Trophoblast cell (in vitro differentiated cells and primary cell): ENCODE results near the gene ARRDC3.

Source experiments
- DNase-seq, 2 donors: peaks; one replicate each; pipeline ENCODE4 v3.0.0-alpha.2; 2016
- H2AFZ ChIP-seq: 2 replicates; pipeline ENCODE4 v1.6.1; 2013; ENCODE audit warnings: low read length, moderate library complexity, mild to moderate bottlenecking; ENCODE audit not compliant: insufficient read depth, poor library complexity
- H2AK5ac ChIP-seq: 2 replicates; pipeline ENCODE4 v1.6.1; 2013; ENCODE audit warnings: mild to moderate bottlenecking, low read length
- H2BK120ac ChIP-seq: 2 replicates; pipeline ENCODE4 v1.6.1; 2013; ENCODE audit warnings: low read length, mild to moderate bottlenecking, moderate library complexity; ENCODE audit not compliant: insufficient read depth, poor library complexity
- H2BK12ac ChIP-seq: 2 replicates; pipeline ENCODE4 v1.6.1; 2013; ENCODE audit warnings: mild to moderate bottlenecking, low read length, moderate library complexity
- H2BK5ac ChIP-seq: 2 replicates; pipeline ENCODE4 v1.6.1; 2013; ENCODE audit warnings: low read length, low read depth, moderate library complexity, mild to moderate bottlenecking; ENCODE audit not compliant: poor library complexity
- H3K14ac ChIP-seq: 2 replicates; pipeline ENCODE4 v1.6.1; 2013; ENCODE audit warnings: mild to moderate bottlenecking, low read length
- H3K18ac ChIP-seq: 2 replicates; pipeline ENCODE4 v1.6.1; 2013; ENCODE audit warnings: mild to moderate bottlenecking, low read length
- H3K23ac ChIP-seq: 2 replicates; pipeline ENCODE4 v1.6.1; 2013; ENCODE audit warnings: low read length
- H3K27ac ChIP-seq: 2 replicates; pipeline ENCODE4 v1.5.1; 2013; ENCODE audit warnings: low read depth, mild to moderate bottlenecking, inconsistent platforms, low read length, moderate library complexity
- H3K27me3 ChIP-seq: 2 replicates; pipeline ENCODE4 v1.6.1; 2013; ENCODE audit warnings: inconsistent platforms, mild to moderate bottlenecking, low read length, moderate library complexity; ENCODE audit not compliant: insufficient read depth
- H3K36me3 ChIP-seq, 2 experiments: 1 replicate in 1 of 2; 2 replicates in 1 of 2; pipeline ENCODE4 v1.6.1; 2013; ENCODE audit warnings: low read length in 2 of 2, mild to moderate bottlenecking in 2 of 2, moderate library complexity in 1 of 2; ENCODE audit not compliant: insufficient read depth in 2 of 2, control insufficient read depth in 1 of 2
- H3K4ac ChIP-seq: 2 replicates; pipeline ENCODE4 v1.6.1; 2013; ENCODE audit warnings: low read depth, mild to moderate bottlenecking, low read length, moderate library complexity
- H3K4me1 ChIP-seq, 2 experiments: 1 replicate in 1 of 2; 2 replicates in 1 of 2; pipeline ENCODE4 v1.6.1; 2013; ENCODE audit warnings: low read length in 2 of 2, mild to moderate bottlenecking in 2 of 2, moderate library complexity in 1 of 2; ENCODE audit not compliant: insufficient read depth in 2 of 2, control insufficient read depth in 1 of 2
- H3K4me2 ChIP-seq: 2 replicates; pipeline ENCODE4 v1.6.1; 2013; ENCODE audit warnings: inconsistent platforms, mild to moderate bottlenecking, low read length, moderate library complexity
- H3K4me3 ChIP-seq: 2 replicates; pipeline ENCODE4 v1.5.1; 2013; ENCODE audit warnings: mild to moderate bottlenecking, low read depth, low read length, inconsistent platforms
- H3K79me1 ChIP-seq: one replicate; pipeline ENCODE4 v1.6.1; 2013; ENCODE audit warnings: low read length
- H3K79me2 ChIP-seq: 2 replicates; pipeline ENCODE4 v1.6.1; 2013; ENCODE audit warnings: low read length, mild to moderate bottlenecking; ENCODE audit not compliant: control insufficient read depth, insufficient read depth, poor library complexity
- H3K9ac ChIP-seq: 2 replicates; pipeline ENCODE4 v1.6.1; 2013; ENCODE audit warnings: mild to moderate bottlenecking, low read length
- H3K9me3 ChIP-seq: 2 replicates; pipeline ENCODE4 v1.6.1; 2013; ENCODE audit warnings: low read depth, mild to moderate bottlenecking, control low read depth, inconsistent platforms, low read length; ENCODE audit not compliant: insufficient read depth
- H4K12ac ChIP-seq: 2 replicates; pipeline ENCODE4 v1.6.1; 2013; ENCODE audit warnings: low read depth, mild to moderate bottlenecking, low read length, moderate library complexity
- H4K8ac ChIP-seq: 2 replicates; pipeline ENCODE4 v1.6.1; 2013; ENCODE audit warnings: low read depth, mild to moderate bottlenecking, low read length, moderate library complexity
- H4K91ac ChIP-seq: one replicate; pipeline ENCODE4 v1.6.1; 2013; ENCODE audit warnings: low read depth, mild to moderate bottlenecking, low read length, moderate library complexity
- WGBS: extraction: QIAGEN DNeasy Blood & Tissue Kit; methylation state at CpG from one replicate; pipeline ENCODE4 v1.1.7; 2013; ENCODE audit warnings: missing lambda C conversion rate; ENCODE audit not compliant: insufficient read length, insufficient coverage; ENCODE audit errors: extremely low coverage; 5-methylcytosine and 5-hydroxymethylcytosine counted together

The ARRDC3 gene

DNA sequence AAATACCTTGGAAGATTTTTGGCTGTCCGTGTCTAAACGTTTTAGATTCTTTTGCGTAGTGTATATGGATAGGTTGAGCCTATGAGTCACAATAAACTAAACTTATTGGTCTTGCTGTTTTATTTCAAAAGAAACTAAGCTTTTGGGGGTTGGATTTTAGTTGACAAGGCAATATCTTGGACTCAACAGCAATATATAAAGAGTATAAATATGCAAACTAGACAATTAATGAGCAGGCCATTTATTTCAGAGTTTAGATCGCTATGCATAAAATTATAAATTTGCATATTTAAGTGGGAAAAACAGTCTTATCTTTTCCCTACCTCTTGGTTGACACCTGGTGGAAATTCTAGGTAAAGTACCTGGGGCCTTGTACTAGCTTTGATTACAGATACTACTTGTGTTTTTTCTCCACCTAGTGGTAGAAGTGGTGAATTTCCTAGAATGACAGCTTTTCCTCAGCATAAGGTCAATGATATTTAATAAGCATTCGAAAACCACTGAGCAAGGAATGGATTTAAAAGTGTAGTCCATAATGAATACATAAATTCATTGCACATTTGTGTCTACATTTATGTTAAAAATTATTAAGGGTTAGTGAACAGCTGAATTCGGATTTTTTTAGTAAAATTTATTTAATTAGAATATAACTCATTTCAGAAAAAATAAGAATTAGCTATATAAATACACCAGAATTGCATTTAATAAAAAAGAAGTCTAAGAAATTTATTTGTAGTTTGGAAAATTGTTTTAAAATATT is 1.7 kb upstream of the ARRDC3 start:
- H3K36me3 ChIP-seq, result no peaks in the 10 kb centered on the region
- no peak overlapping the region for H3K27ac ChIP-seq
- no peak overlapping the region for H2AFZ ChIP-seq
- H3K18ac ChIP-seq, result no peak overlapping the region
- WGBS, result no CpG with 5 or more reads among the region's 6 CpGs
- no peaks in the 10 kb centered on the region for H3K4me1 ChIP-seq
- H3K4ac ChIP-seq, result no peak overlapping the region
- no peak overlapping the region for H4K91ac ChIP-seq
- H2BK12ac ChIP-seq, result no peak overlapping the region
- no peak overlapping the region for H2BK120ac ChIP-seq
- no peak overlapping the region for H2AK5ac ChIP-seq
- H3K79me1 ChIP-seq, result peaks cover 8% of the 10 kb centered on the region
- no peak overlapping the region for H3K23ac ChIP-seq
- no peak overlapping the region for H3K9ac ChIP-seq
- H3K27me3 ChIP-seq, result no peaks in the 10 kb centered on the region
- H3K14ac ChIP-seq, result no peak overlapping the region
- no peak overlapping the region for H2BK5ac ChIP-seq
- peaks cover 5% of the 10 kb centered on the region for H3K79me2 ChIP-seq
- DNase-seq, result peak; percentile 61 to 99
- H4K12ac ChIP-seq, result no peak overlapping the region
- no peak overlapping the region for H3K4me2 ChIP-seq
- H3K4me3 ChIP-seq, result no peak overlapping the region
- no peaks in the 10 kb centered on the region for H3K9me3 ChIP-seq
- H4K8ac ChIP-seq, result no peak overlapping the region

DNA sequence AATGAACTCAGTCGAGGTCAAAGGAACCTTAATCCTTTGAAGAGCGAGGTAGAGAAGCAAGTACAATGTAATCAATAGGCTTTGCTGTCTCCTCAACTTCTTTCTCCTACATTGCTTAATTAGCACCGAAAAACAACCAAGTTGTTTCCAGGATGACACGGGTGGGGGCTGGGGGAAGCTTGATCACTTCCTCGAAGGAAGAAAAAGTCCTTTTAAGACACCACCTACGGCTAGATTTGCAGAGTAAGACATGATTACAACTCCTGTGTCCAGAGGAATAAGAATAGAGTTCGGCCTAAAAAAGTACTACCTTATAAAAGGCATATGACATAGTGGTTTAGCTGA is 811 bp upstream of the ARRDC3 start:
- H4K12ac ChIP-seq, result no peak overlapping the region
- H4K8ac ChIP-seq, result peak overlapping the region; percentile 91

DNA sequence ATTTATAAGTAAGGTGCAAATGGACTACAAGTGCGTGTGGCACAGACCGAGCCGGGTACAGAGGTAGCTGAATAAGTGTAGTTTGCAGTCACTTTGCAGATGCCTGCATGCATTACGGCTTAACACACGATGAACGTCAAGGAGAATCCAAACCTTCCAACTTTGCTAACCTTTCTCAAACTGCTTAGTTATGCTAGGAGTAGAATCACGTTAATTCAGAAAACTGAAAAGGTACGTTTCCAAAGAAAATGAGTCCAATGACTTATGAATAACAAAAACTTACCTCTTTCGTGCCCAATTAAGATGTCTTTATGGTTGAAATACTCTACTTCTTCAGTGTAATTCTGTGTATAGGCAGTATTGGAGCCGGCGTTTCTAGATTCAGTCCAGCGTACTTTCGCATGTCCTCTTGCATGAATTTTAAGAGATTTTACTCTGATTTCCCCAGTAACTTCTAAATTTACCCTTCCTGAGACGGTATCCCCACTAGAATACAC is 539 bp downstream of the ARRDC3 start:
- no peak overlapping the region for H2BK120ac ChIP-seq
- H3K23ac ChIP-seq, result no peak overlapping the region
- H3K79me1 ChIP-seq, result peaks cover 10% of the 10 kb centered on the region
- peaks cover 7% of the 10 kb centered on the region for H3K79me2 ChIP-seq
- H3K4me1 ChIP-seq, result no peaks in the 10 kb centered on the region
- no peak overlapping the region for H4K12ac ChIP-seq
- H2AFZ ChIP-seq, result no peak overlapping the region
- H3K27ac ChIP-seq, result peak overlapping the region; percentile 71
- H3K9me3 ChIP-seq, result no peaks in the 10 kb centered on the region
- no peak overlapping the region for H4K91ac ChIP-seq
- H2AK5ac ChIP-seq, result no peak overlapping the region
- H3K27me3 ChIP-seq, result no peaks in the 10 kb centered on the region
- H2BK12ac ChIP-seq, result no peak overlapping the region
- no peak overlapping the region for H2BK5ac ChIP-seq
- WGBS, result no CpG with 5 or more reads among the region's 14 CpGs
- no peaks in the 10 kb centered on the region for H3K36me3 ChIP-seq
- peak; percentile 18 to 58 for DNase-seq
- no peak overlapping the region for H3K4ac ChIP-seq
- no peak overlapping the region for H3K14ac ChIP-seq
- no peak overlapping the region for H3K18ac ChIP-seq
- H3K9ac ChIP-seq, result peak overlapping the region; percentile 77
- peak overlapping the region; percentile 85 for H3K4me2 ChIP-seq
- no peak overlapping the region for H4K8ac ChIP-seq
- H3K4me3 ChIP-seq, result peak overlapping the region; percentile 67

More for the DNA sequence above, 811 bp upstream of the ARRDC3 start:
- H3K4me3 ChIP-seq, result no peak overlapping the region
- H4K91ac ChIP-seq, result peak overlapping the region; percentile 84
- peak overlapping the region; percentile 91 for H3K27ac ChIP-seq
- peak overlapping the region; percentile 43 for H3K14ac ChIP-seq
- H3K9me3 ChIP-seq, result no peaks in the 10 kb centered on the region
- no peak overlapping the region for H3K18ac ChIP-seq
- no CpG with 5 or more reads among the region's 7 CpGs for WGBS
- H3K4ac ChIP-seq, result no peak overlapping the region
- no peaks in the 10 kb centered on the region for H3K27me3 ChIP-seq
- no peak overlapping the region for H2AK5ac ChIP-seq
- H3K36me3 ChIP-seq, result no peaks in the 10 kb centered on the region
- H2BK12ac ChIP-seq, result no peak overlapping the region
- H3K4me1 ChIP-seq, result no peaks in the 10 kb centered on the region
- peaks cover 7% of the 10 kb centered on the region for H3K79me2 ChIP-seq
- peak overlapping the region; percentile 98 for H3K4me2 ChIP-seq
- DNase-seq, result no peak
- peaks cover 10% of the 10 kb centered on the region for H3K79me1 ChIP-seq
- peak overlapping the region; percentile 77 for H2BK5ac ChIP-seq
- peak overlapping the region; percentile 86 for H3K9ac ChIP-seq
- H2AFZ ChIP-seq, result no peak overlapping the region
- H3K23ac ChIP-seq, result no peak overlapping the region
- H2BK120ac ChIP-seq, result peak overlapping the region; percentile 90

DNA sequence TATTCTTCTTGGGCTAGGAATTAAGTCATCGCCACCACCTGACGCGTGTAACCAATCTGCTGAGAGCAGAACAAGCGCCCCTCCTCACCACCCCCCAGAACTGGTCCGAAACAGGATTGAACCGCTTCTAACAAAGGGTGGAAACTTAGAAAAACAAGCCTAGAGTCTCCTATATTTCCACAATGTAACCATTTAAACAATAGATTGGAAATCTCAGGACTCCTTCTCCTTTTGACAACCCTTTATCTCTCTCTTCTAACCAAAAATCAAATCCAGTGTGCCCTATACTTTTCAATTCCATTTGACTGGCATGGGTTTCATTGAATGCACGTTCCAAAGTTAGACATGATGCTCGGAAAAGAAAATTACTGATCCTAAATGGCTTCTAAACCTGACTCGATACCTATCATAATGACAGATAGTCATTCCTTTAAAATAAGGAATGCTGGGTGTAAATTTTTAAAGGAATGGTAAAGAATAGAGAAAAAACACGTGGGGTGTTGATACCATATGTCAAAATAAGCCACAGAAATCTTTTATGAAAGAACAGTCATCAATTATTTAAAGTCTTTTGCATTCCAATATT is 1.2 kb downstream of the ARRDC3 start:
- no peak overlapping the region for H2BK120ac ChIP-seq
- H3K4ac ChIP-seq, result no peak overlapping the region
- H2AK5ac ChIP-seq, result no peak overlapping the region
- peak in 1 of 2 donors; percentile 32 for DNase-seq
- no peak overlapping the region for H2BK5ac ChIP-seq
- H3K79me2 ChIP-seq, result peaks cover 7% of the 10 kb centered on the region
- H3K18ac ChIP-seq, result no peak overlapping the region
- no peaks in the 10 kb centered on the region for H3K4me1 ChIP-seq
- H4K12ac ChIP-seq, result no peak overlapping the region
- peak overlapping the region; percentile 64 for H3K4me3 ChIP-seq
- H3K36me3 ChIP-seq, result no peaks in the 10 kb centered on the region
- no peak overlapping the region for H3K23ac ChIP-seq
- H4K91ac ChIP-seq, result no peak overlapping the region
- no peaks in the 10 kb centered on the region for H3K27me3 ChIP-seq
- peak overlapping the region; percentile 71 for H3K27ac ChIP-seq
- H3K14ac ChIP-seq, result no peak overlapping the region
- peaks cover 10% of the 10 kb centered on the region for H3K79me1 ChIP-seq
- peak overlapping the region; percentile 77 for H3K9ac ChIP-seq
- H2AFZ ChIP-seq, result no peak overlapping the region
- H3K4me2 ChIP-seq, result peak overlapping the region; percentile 73
- no peak overlapping the region for H2BK12ac ChIP-seq
- no peak overlapping the region for H4K8ac ChIP-seq
- no CpG with 5 or more reads among the region's 10 CpGs for whole genome bisulfite sequencing
- no peaks in the 10 kb centered on the region for H3K9me3 ChIP-seq
